ENCODE data around the gene EEIG1.

- no peak for TF ChIP-seq CTCF (IDR thresholded peaks at IDR 0.05; ENCODE audit: low read depth, low read length)
- no peak for TF ChIP-seq EZH2phosphoT487 (IDR thresholded peaks at IDR 0.05; ENCODE audit: low read depth)
These were observed 5.1 kb downstream of the EEIG1 start for GRCh38 chr9:127975376-127976315.
